CD4-positive, alpha-beta T cell (primary cell): ENCODE results near the gene ZNF263. TPM values are rescaled to one million over a fixed set of nuclear protein-coding genes. Genes with fewer than 3 reads are reported as not detected.
A peak's percentile ranks its signal among the peaks of the same experiment; 100 is the strongest.

Source experiments
- ATAC-seq: fragments of 200-7000 bp; cut with Tn5 transposase; one replicate; pipeline ENCODE4 v1.10.0; 2022; ENCODE audit warnings: mild to moderate bottlenecking; ENCODE audit not compliant: poor library complexity
- CTCF ChIA-PET: fragments of 350-600 bp; sonication (Branson Sonifier 250); formaldehyde crosslinking; loops from one replicate; lab custom pipeline; 2021; ENCODE audit warnings: antibody characterized with exemption, inconsistent platforms; lab: Charles Lee
- POLR2A ChIA-PET: fragments of 350-600 bp; sonication (Branson Sonifier 250); formaldehyde crosslinking; loops from one replicate; lab custom pipeline; 2021; ENCODE audit warnings: antibody characterized with exemption, inconsistent platforms; lab: Charles Lee
- DNase-seq, 14 experiments: peaks; one replicate each; pipeline ENCODE4 v3.0.0-alpha.2; 2013 to 2020; ENCODE audit warnings: mixed read lengths in 2 of 14
- H3K27ac ChIP-seq, 2 donors: one replicate each; pipeline versions ENCODE4 v1.5.1 to v1.7.0; 2013; ENCODE audit warnings: low read length in 2 of 2, low read depth in 1 of 2, mild to moderate bottlenecking in 1 of 2
- H3K27me3 ChIP-seq, 2 experiments: 1 replicate in 1 of 2; 2 replicates in 1 of 2; pipeline versions ENCODE4 v1.6.1 to v1.7.0; 2013; ENCODE audit warnings: low read length in 2 of 2, control low read depth in 1 of 2, mild to moderate bottlenecking in 1 of 2, moderate library complexity in 1 of 2; ENCODE audit not compliant: insufficient read depth in 2 of 2, control insufficient read depth in 1 of 2
- H3K36me3 ChIP-seq: one replicate; pipeline ENCODE4 v1.6.1; 2013; ENCODE audit warnings: low read length, control low read depth; ENCODE audit not compliant: insufficient read depth
- H3K4me1 ChIP-seq: one replicate; pipeline ENCODE4 v1.6.1; 2013; ENCODE audit warnings: low read length, control low read depth; ENCODE audit not compliant: insufficient read depth
- H3K4me3 ChIP-seq: one replicate; pipeline ENCODE4 v1.5.1; 2013; ENCODE audit warnings: mild to moderate bottlenecking, low read length, moderate library complexity
- H3K9me3 ChIP-seq, 2 experiments: 1 replicate in 1 of 2; 2 replicates in 1 of 2; pipeline versions ENCODE4 v1.6.1 to v1.7.0; 2013; ENCODE audit warnings: low read length in 2 of 2, mild to moderate bottlenecking in 2 of 2, control low read depth in 1 of 2, moderate library complexity in 1 of 2; ENCODE audit not compliant: control insufficient read depth in 1 of 2, insufficient read depth in 1 of 2
- H3K27ac Mint-ChIP-seq: one replicate; pipeline ENCODE4 v1.8.0; 2020; ENCODE audit warnings: mixed read lengths
- H3K27me3 Mint-ChIP-seq: one replicate; pipeline ENCODE4 v1.8.0; 2021; ENCODE audit warnings: mixed read lengths
- H3K36me3 Mint-ChIP-seq: one replicate; pipeline ENCODE4 v1.8.0; 2021; ENCODE audit warnings: low read depth, mixed read lengths
- H3K4me1 Mint-ChIP-seq: one replicate; pipeline ENCODE4 v1.8.0; 2021; ENCODE audit warnings: low read depth, mixed read lengths
- H3K4me3 Mint-ChIP-seq: one replicate; pipeline ENCODE4 v1.8.0; 2020; ENCODE audit warnings: mild to moderate bottlenecking, mixed read lengths
- H3K9me3 Mint-ChIP-seq: one replicate; pipeline ENCODE4 v1.8.0; 2020; ENCODE audit warnings: mixed read lengths
- CTCF ChIP-seq: fragments of 200-600 bp; IDR thresholded peaks from one replicate; pipeline ENCODE4 v1.8.0; 2022; ENCODE audit warnings: antibody characterized with exemption, mild to moderate bottlenecking
- intact Hi-C, 2 experiments: fragments of 100-400 bp; cut with DNase I in 1 of 2; cut with micrococcal nuclease in 1 of 2; formaldehyde crosslinking; loops; one replicate each; pipeline versions ENCODE4 v1.15.1 to v1.9.0; 2023 to 2025; cut with DNase I, micrococcal nuclease
- total RNA-seq, 174 experiments: library from RNA in 2 of 174; stranded (reverse) in 2 of 174; gene quantifications; one replicate each; pipeline ENCODE4 v1.2.3 and lab custom pipeline; 2021 to 2026

ZNF263 gene
- total RNA-seq, 2 experiments from 2014 or later = 35.3 to 39.4 TPM

GRCh38 chr16:3281222-3281820 is 2.0 kb upstream of the ZNF263 start:
- no peak for DNase-seq
- Mint-ChIP-seq H3K27ac (peak overlapping the region; percentile 94), H3K27me3 (no peaks in the 10 kb centered on the region), H3K4me3 (peak overlapping the region; percentile 96), H3K36me3 (peaks cover 36% of the 10 kb centered on the region), H3K9me3 (peaks cover 6% of the 10 kb centered on the region), H3K4me1 (peaks cover 37% of the 10 kb centered on the region)
- intact Hi-C loops = loop anchor here (5.0 kb wide), 2 partner anchors 64 to 176 kb away; no protein-coding TSS in a partner anchor
- Histone ChIP-seq H3K4me3 (no peak overlapping the region), H3K36me3 (peaks cover 13% of the 10 kb centered on the region), H3K27ac (no peak overlapping the region), H3K27me3 (no peaks in the 10 kb centered on the region), H3K9me3 (peaks cover 8 to 17% of the 10 kb centered on the region in 2 experiments), H3K4me1 (peaks cover 39% of the 10 kb centered on the region)
- no peak for TF ChIP-seq CTCF
- ChIA-PET CTCF (no interaction called here), POLR2A (interaction anchor here (8.8 kb wide), 1 partner anchor 16 kb away, joined by 99 read pairs; no protein-coding TSS in a partner anchor)
- no peak for ATAC-seq

GRCh38 chr16:3282103-3282729 is 1.1 kb upstream of the ZNF263 start:
- ATAC-seq = peak; percentile 8
- POLR2A ChIA-PET = interaction anchor here (0.7 to 8.8 kb wide), 34 partner anchors 9 to 1127 kb away, joined by 3 to 99 read pairs (median 8); partner anchors contain the start of genes CLUAP1, IL32, MEFV and NAA60
- intact Hi-C loops = loop anchor here (1.0 to 5.0 kb wide), 4 partner anchors 47 to 329 kb away; partner anchors contain the start of genes SLX4 (in 1 of the 2) and ZNF200 (in 1 of the 2)

More at GRCh38 chr16:3282103-3282729, 1.1 kb upstream of the ZNF263 start:
- Histone ChIP-seq H3K36me3 (peaks cover 20% of the 10 kb centered on the region), H3K27ac (peak overlapping the region; percentile 89 to 100), H3K4me3 (peak overlapping the region; percentile 93), H3K9me3 (peaks cover 8 to 17% of the 10 kb centered on the region in 2 experiments), H3K27me3 (no peaks in the 10 kb centered on the region), H3K4me1 (peaks cover 39% of the 10 kb centered on the region)
- Mint-ChIP-seq H3K4me1 (peaks cover 42% of the 10 kb centered on the region), H3K9me3 (peaks cover 9% of the 10 kb centered on the region), H3K27me3 (no peaks in the 10 kb centered on the region), H3K36me3 (peaks cover 45% of the 10 kb centered on the region), H3K4me3 (peak overlapping the region; percentile 96), H3K27ac (peak overlapping the region; percentile 94)
- CTCF ChIA-PET = interaction anchor here (0.9 kb wide), 1 partner anchor 153 kb away, joined by 3 read pairs; no protein-coding TSS in a partner anchor
- DNase-seq = no peak
- no peak for TF ChIP-seq CTCF
